Measurements from ENCODE around the gene CEP57. TPM values are rescaled to one million over a fixed set of nuclear protein-coding genes. Genes with fewer than 3 reads are reported as not detected.
"Not testable (repeated sequence)": the region's sequence is repeated elsewhere in the genome, so short reads cannot be mapped to it uniquely, and the experiment has no call there.

Gene CEP57
- total RNA-seq, 1 donor from 2014 or later = 82.0 TPM

GRCh38 chr11:95803973-95804372 is 13.7 kb downstream of the CEP57 start:
- no peak for TF ChIP-seq CTCF (conservative IDR thresholded peaks at IDR 0.05)
- Mint-ChIP-seq H3K27me3 (ENCODE audit: low read depth) (no peaks in the 10 kb centered on the region), H3K4me1 (no peaks in the 10 kb centered on the region), H3K4me3 (no peak overlapping the region), H3K9me3 (peaks cover 16% of the 10 kb centered on the region), H3K27ac (ENCODE audit: unreplicated experiment) (no peak overlapping the region), H3K36me3 (ENCODE audit: low read depth) (peaks cover 63% of the 10 kb centered on the region)
- no peak for DNase-seq (ENCODE audit: low read depth, low spot score)

- no peak for TF ChIP-seq CTCF (conservative IDR thresholded peaks at IDR 0.05)
- Mint-ChIP-seq H3K27ac (ENCODE audit: unreplicated experiment) (no peak overlapping the region), H3K27me3 (ENCODE audit: low read depth) (no peaks in the 10 kb centered on the region), H3K4me1 (no peaks in the 10 kb centered on the region), H3K36me3 (ENCODE audit: low read depth) (peaks cover 73% of the 10 kb centered on the region), H3K4me3 (no peak overlapping the region), H3K9me3 (peaks cover 20% of the 10 kb centered on the region)
- DNase-seq (ENCODE audit: low read depth, low spot score) = no peak
Measured at GRCh38 chr11:95805869-95806268, 15.6 kb downstream of the CEP57 start.

GRCh38 chr11:95806464-95806863 is 16.2 kb downstream of the CEP57 start:
- Mint-ChIP-seq H3K36me3 (ENCODE audit: low read depth) (peaks cover 75% of the 10 kb centered on the region), H3K9me3 (peaks cover 20% of the 10 kb centered on the region)
- DNase-seq (ENCODE audit: low read depth, low spot score); H3K4me1 Mint-ChIP-seq; H3K27me3 Mint-ChIP-seq (ENCODE audit: low read depth); H3K27ac Mint-ChIP-seq (ENCODE audit: unreplicated experiment); H3K4me3 Mint-ChIP-seq: not testable (repeated sequence)

- H3K4me1 Mint-ChIP-seq; DNase-seq (ENCODE audit: low read depth, low spot score); H3K27me3 Mint-ChIP-seq (ENCODE audit: low read depth); H3K27ac Mint-ChIP-seq (ENCODE audit: unreplicated experiment); H3K4me3 Mint-ChIP-seq: not testable (repeated sequence)
- Mint-ChIP-seq H3K9me3 (peaks cover 15% of the 10 kb centered on the region), H3K36me3 (ENCODE audit: low read depth) (peaks cover 54% of the 10 kb centered on the region)
Measured at GRCh38 chr11:95811052-95811451, 20.8 kb downstream of the CEP57 start.

- H3K27me3 Mint-ChIP-seq (ENCODE audit: low read depth) = no peaks in the 10 kb centered on the region
- H3K4me1 Mint-ChIP-seq = no peaks in the 10 kb centered on the region
- peaks cover 20% of the 10 kb centered on the region for H3K36me3 Mint-ChIP-seq (ENCODE audit: low read depth)
- H3K4me3 Mint-ChIP-seq = no peak overlapping the region
- H3K9me3 Mint-ChIP-seq = no peaks in the 10 kb centered on the region
- H3K27ac Mint-ChIP-seq (ENCODE audit: unreplicated experiment) = no peak overlapping the region
- no peak for TF ChIP-seq CTCF (conservative IDR thresholded peaks at IDR 0.05)
- no peak for DNase-seq (ENCODE audit: low read depth, low spot score)
Measured at GRCh38 chr11:95816037-95816436, 25.7 kb downstream of the CEP57 start.

- Mint-ChIP-seq H3K9me3 (no peaks in the 10 kb centered on the region), H3K36me3 (ENCODE audit: low read depth) (peaks cover 40% of the 10 kb centered on the region), H3K27ac (ENCODE audit: unreplicated experiment) (no peak overlapping the region), H3K4me1 (no peaks in the 10 kb centered on the region), H3K27me3 (ENCODE audit: low read depth) (no peaks in the 10 kb centered on the region), H3K4me3 (no peak overlapping the region)
- no peak for DNase-seq (ENCODE audit: low read depth, low spot score)
- no peak for TF ChIP-seq CTCF (conservative IDR thresholded peaks at IDR 0.05)
Measured at GRCh38 chr11:95821640-95822039, 31.3 kb downstream of the CEP57 start.

- no peak for DNase-seq (ENCODE audit: low read depth, low spot score)
- Mint-ChIP-seq H3K27ac (ENCODE audit: unreplicated experiment) (no peak overlapping the region), H3K4me1 (no peaks in the 10 kb centered on the region), H3K36me3 (ENCODE audit: low read depth) (peaks cover 29% of the 10 kb centered on the region), H3K27me3 (ENCODE audit: low read depth) (no peaks in the 10 kb centered on the region), H3K9me3 (no peaks in the 10 kb centered on the region), H3K4me3 (no peak overlapping the region)
- TF ChIP-seq CTCF (conservative IDR thresholded peaks at IDR 0.05) = no peak
Measured at GRCh38 chr11:95827696-95828095, 37.4 kb downstream of the CEP57 start.

Measured in neural crest cell (in vitro differentiated cells).